ENCODE measurements around the gene TPST1.

DNA sequence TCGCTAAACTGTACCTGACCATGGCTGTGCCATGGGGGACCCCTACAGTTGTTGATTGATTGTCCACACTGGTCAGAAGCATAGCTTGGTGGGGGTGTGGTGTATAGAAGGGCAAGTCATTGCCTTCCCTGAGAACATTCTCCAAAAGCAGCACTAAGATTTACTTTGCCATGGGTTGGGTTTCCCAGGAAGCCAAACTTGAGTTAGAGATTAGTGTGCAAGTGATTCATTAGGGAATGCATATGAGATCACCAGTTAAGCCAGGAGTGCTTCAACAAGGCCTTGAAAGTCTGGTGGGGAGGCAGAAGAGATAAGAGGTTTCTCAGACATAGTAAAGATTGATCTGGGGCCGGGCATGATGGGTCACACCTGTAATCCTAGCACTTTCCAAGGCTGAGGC lies 21.4 kb upstream of the TPST1 start:
- no peak for TF ChIP-seq BACH1 (IDR thresholded peaks at IDR 0.05; ENCODE audit: low read length)
- no peak for TF ChIP-seq TAF1 (IDR thresholded peaks at IDR 0.05; ENCODE audit: low read depth, low read length)
- TF ChIP-seq, protein P1, sequence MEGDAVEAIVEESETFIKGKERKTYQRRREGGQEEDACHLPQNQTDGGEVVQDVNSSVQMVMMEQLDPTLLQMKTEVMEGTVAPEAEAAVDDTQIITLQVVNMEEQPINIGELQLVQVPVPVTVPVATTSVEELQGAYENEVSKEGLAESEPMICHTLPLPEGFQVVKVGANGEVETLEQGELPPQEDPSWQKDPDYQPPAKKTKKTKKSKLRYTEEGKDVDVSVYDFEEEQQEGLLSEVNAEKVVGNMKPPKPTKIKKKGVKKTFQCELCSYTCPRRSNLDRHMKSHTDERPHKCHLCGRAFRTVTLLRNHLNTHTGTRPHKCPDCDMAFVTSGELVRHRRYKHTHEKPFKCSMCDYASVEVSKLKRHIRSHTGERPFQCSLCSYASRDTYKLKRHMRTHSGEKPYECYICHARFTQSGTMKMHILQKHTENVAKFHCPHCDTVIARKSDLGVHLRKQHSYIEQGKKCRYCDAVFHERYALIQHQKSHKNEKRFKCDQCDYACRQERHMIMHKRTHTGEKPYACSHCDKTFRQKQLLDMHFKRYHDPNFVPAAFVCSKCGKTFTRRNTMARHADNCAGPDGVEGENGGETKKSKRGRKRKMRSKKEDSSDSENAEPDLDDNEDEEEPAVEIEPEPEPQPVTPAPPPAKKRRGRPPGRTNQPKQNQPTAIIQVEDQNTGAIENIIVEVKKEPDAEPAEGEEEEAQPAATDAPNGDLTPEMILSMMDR (IDR thresholded peaks at IDR 0.05; ENCODE audit: control extremely low read depth in 1 of 3, insufficient read depth in 1 of 3, low read depth in 1 of 3, low read length in 3 of 3) = no peak
- TF ChIP-seq POLR2A (IDR thresholded peaks at IDR 0.05; ENCODE audit: control extremely low read depth in 1 of 2, low read depth in 2 of 2, low read length in 2 of 2) = no peak
- no peak for TF ChIP-seq RNF2 (IDR thresholded peaks at IDR 0.05; ENCODE audit: borderline replicate concordance, low read depth, low read length, missing control alignments, poor library complexity, severe bottlenecking)
- TF ChIP-seq SRF (IDR thresholded peaks at IDR 0.05; ENCODE audit: low read depth, low read length) = no peak
- TF ChIP-seq RFX5 (IDR thresholded peaks at IDR 0.05; ENCODE audit: borderline replicate concordance, low read depth, low read length) = no peak
- TF ChIP-seq BRCA1 (IDR thresholded peaks at IDR 0.05; ENCODE audit: low read depth, low read length) = no peak
- no peak for TF ChIP-seq YY1 (IDR thresholded peaks at IDR 0.05; ENCODE audit: low read depth, low read length)

All from H1 (cell line).